HG02885 (cell line): ENCODE data around the gene SERPINA4.
"Not testable (repeated sequence)": the region's sequence is repeated elsewhere in the genome, so short reads cannot be mapped to it uniquely, and the experiment has no call there.

Source experiments
- ATAC-seq: cut with Tn5 transposase; IDR thresholded peaks from one replicate; pipeline ENCODE4 v1.9.1; 2021; ENCODE audit warnings: mild to moderate bottlenecking; ENCODE audit not compliant: unreplicated experiment, poor library complexity

SERPINA4 gene

GRCh38 chr14:94562941-94563883 is 2.0 kb downstream of the SERPINA4 start:
- no peak for ATAC-seq

DNA sequence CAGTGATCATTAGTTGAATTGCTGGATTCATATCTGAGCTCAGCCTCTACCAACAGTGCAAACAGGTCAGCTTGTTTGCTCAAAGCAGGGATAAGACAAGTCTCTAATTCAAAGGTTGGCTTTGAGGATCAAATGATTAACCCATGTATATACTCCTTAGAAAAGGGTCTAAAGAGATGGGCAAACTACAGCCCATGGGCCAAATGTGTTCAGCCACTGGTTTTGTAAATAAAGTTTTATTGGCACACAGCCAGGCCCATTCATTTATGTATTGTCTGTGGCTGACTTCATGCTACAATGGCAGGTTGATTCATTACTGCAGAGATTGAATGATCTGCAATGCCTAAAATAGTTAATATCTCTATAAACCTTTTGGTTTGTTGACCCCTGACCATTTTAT is 3.1 kb downstream of the SERPINA4 start:
- no peak for ATAC-seq

- no peak for ATAC-seq
Measured at GRCh38 chr14:94568186-94568585, 6.9 kb downstream of the SERPINA4 start.

DNA sequence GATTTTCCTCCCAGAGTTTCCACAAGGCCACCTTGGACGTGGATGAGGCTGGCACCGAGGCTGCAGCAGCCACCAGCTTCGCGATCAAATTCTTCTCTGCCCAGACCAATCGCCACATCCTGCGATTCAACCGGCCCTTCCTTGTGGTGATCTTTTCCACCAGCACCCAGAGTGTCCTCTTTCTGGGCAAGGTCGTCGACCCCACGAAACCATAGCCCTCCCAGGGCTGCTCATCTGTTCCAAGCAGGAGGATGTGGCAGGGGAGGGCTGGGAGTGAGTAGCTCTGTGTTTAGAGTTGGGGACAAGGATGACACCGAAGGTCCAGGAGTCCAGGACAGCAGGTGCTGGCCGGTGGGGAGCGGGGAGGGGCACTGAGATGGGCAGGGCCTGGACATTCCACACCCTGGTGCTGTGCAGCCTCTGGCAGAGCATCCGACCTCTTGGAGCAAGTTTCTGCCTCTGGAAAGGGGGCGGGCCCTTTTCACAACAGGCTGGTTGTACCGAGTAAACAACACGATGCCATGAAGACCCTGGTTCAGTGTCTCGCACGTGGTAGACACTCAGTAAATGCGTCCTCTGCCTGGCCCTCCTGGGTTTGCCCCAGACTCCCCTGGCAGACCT is 8.2 kb downstream of the SERPINA4 start:
- ATAC-seq: no peak

- ATAC-seq: no peak
Measured at GRCh38 chr14:94570002-94570400, 8.8 kb downstream of the SERPINA4 start.

DNA sequence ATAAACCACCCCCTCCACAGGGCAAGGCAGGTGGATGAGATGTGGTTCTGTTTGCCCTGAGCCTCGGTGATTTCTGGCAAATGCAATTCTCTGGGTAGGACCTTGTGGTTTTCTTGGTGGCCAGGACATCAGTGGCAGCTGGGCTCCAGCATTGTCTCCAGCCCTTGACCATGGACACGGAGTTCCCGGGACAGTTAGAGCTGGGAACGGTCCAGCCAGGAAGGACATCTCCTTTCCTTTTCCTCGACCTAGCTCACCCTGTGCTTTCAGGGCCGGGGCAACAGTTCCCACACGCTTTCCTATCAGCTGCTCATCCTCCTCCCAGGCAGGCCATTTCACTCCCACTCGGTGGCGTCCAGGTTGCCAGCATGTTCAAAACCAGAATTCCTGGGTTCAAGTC is 9.2 kb downstream of the SERPINA4 start:
- ATAC-seq: no peak

GRCh38 chr14:94571395-94571794 is 10.2 kb downstream of the SERPINA4 start:
- ATAC-seq: no peak

GRCh38 chr14:94571950-94572349 is 10.7 kb downstream of the SERPINA4 start:
- ATAC-seq: no peak

GRCh38 chr14:94572637-94573303 is 11.5 kb downstream of the SERPINA4 start:
- no peak for ATAC-seq

DNA sequence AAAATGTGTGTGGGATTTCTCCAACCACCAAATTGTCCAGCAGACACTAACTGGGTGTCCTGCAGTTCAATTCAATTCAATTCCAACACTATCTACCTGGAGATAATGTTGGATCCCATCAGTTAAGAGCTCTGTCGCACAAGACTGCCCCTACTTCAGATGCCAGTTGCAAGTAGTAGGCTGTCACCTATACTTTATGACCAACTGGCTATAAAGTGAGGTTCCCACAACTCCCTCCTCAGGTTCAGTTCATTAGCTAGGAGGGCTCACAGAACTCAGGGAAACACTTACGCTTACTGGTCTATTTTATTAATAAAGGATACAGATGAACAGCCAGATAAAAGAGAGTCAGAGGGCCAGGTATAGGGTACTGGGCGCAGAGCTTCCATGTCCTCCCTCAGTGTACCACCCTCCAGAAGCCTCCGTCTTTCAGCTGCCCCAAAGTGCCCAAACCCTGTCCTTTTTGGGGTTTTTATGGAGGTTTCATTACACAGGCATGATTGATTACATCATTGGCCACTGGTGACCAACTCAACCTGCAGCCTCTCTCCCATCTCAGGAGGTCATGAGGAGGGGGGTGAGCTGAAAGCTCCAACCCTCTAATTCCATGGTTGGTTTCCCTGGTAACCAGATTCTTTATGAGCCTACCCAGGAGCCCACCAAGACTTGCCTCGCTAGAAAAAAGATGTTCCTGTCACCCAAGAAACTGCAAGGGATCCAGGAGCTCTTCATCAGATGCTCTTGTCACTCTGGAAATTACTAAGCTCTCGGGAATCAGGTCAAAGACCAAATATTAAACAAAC is 12.4 kb downstream of the SERPINA4 start:
- no peak for ATAC-seq

DNA sequence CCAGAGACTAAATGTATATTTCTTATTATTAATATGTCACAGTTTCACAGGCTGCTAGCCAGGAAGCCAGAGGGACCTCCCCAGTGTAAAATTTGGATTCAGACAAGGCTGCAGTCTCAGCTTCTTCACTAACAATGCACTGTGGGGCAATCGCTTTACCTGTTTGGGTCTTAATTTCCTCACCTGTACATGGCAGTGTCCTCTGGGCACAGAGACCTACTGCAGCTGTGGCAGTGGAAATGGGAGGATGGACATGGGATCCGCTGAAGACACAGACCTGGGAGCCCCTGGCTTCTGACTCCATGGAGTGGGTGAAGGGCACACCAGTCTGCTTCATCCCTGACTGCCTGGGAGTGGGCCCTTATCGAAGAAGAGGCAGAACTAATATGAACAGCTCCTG is 13.1 kb downstream of the SERPINA4 start:
- no peak for ATAC-seq

- ATAC-seq: no peak
Measured at GRCh38 chr14:94575730-94576585, 14.7 kb downstream of the SERPINA4 start.

GRCh38 chr14:94577472-94577871 is 16.2 kb downstream of the SERPINA4 start:
- ATAC-seq: not testable (repeated sequence)

DNA sequence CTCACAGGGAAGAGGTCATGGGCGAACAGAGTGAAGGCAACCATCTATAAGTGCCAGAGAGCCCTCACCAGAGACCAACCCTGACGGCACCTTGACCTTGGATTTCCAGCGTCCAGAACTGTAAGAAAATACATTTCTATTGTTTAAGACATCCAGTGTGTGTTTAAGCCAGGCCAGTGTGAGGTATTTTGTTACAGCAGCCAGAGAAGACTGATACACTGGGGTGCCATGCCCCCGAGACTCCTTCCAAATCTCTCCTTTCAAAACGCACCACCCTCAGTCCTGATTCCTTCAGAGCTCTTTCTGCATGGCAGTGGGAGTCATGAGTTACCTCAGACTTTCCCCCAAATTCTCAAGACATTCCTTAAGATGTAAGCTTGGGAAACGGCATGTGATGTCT is 17.5 kb downstream of the SERPINA4 start:
- ATAC-seq: no peak

GRCh38 chr14:94581127-94581999 is 20.1 kb downstream of the SERPINA4 start, which contains the start of gene SERPINA5:
Gene SERPINA5 (plus strand): TSS chr14:94581426. CDS start chr14:94587363, 5,937 bp downstream.
- ATAC-seq: no peak

DNA sequence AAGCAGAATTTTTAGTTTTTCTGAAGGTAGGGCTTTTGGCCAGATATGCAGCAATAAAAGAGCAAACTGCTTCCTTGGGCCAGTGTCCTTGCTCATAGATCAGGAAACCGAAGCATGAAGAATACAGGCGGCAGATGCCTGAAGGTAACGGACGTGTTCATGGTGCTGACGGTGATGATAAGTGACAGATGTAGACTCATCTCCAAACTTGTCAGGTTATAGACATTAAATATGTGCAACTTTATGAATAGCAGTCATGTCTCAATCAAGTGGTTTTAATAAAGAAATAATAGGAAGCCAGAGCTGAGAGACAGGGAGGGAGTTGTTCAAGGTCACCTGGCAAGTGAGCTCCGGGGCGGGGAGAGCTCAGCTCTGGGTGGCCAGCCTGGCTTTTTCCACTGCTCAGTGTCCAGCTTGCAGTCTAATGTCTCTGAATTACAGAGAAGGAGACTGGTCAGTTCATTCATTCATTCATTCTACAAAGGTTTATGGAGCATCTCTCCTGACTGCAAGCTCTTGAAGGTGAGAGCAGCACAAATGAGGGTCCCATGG is 21.0 kb downstream of the SERPINA4 start:
- ATAC-seq: no peak

DNA sequence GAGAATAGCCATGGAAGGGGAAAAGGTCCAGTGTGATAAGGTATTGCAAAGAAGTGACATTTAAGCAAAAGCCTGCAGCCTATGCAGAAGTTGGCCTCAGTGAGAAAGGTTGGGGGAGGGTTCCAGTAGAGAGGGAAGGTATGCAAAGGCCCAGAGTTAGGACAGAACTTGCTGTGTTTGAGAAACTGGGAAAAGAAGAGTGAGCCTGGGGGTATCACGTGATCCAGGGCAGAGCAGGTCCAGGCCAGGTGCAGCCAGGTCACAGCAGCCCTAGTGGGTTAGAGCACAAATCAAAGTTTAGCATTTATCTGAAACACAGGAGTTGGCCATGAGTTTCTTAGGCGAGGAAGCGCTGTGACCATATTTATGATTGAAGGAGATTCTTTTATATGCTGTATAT is 21.6 kb downstream of the SERPINA4 start:
- ATAC-seq: no peak

DNA sequence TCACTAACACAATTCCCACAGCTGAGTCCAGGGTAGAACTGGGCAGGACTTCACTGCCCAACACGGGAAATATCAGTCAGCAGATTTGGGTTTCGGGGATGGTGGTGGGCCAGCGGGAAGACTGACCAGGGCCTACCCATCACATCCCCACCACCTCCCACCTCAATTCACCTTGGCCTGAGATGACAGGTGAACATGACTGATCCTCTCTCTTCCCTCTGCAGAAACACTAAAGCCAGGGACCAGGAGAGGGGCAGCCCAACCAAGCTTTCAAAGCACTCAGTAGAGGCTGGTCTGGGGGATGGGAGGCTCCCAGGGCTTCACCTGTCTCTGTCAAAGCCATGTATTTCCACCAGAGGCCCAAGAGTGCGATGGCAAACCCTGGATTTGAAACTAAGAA is 22.3 kb downstream of the SERPINA4 start:
- ATAC-seq: no peak
